CD4-positive, alpha-beta T cell treated with Interleukin-4 for 1 hour (primary cell): ENCODE measurements around the gene KRTAP3-3.

Source experiments
- DNase-seq, 2 donors: peaks; one replicate each; pipeline ENCODE4 v3.0.0-alpha.2; 2020 to 2022

KRTAP3-3 gene

GRCh38 chr17:40956401-40957254, 37.3 kb downstream of the KRTAP3-3 start:
- no peak for DNase-seq

- no peak for DNase-seq
These were observed 40.1 kb downstream of the KRTAP3-3 start for GRCh38 chr17:40953881-40954280.

- no peak for DNase-seq
These were observed 41.3 kb downstream of the KRTAP3-3 start for GRCh38 chr17:40952661-40953060.

- DNase-seq, result no peak
These were observed 41.8 kb downstream of the KRTAP3-3 start for GRCh38 chr17:40952154-40952553.

- no peak for DNase-seq
These were observed 42.8 kb downstream of the KRTAP3-3 start for GRCh38 chr17:40951011-40951622.

GRCh38 chr17:40950176-40950575, 43.8 kb downstream of the KRTAP3-3 start:
- no peak for DNase-seq

- DNase-seq, result no peak
These were observed 44.5 kb downstream of the KRTAP3-3 start for GRCh38 chr17:40949418-40949817.

GRCh38 chr17:40947929-40948328, 46.0 kb downstream of the KRTAP3-3 start:
- no peak for DNase-seq

GRCh38 chr17:40945414-40945813, 48.5 kb downstream of the KRTAP3-3 start:
- no peak for DNase-seq

GRCh38 chr17:40944531-40944930, 49.4 kb downstream of the KRTAP3-3 start:
- DNase-seq, result no peak
